Mucosa of gallbladder (tissue), 1 donor: ENCODE results near the gene PITRM1. TPM values are rescaled to one million over a fixed set of nuclear protein-coding genes. Genes with fewer than 3 reads are reported as not detected.
"Not testable (repeated sequence)": the region's sequence is repeated elsewhere in the genome, so short reads cannot be mapped to it uniquely, and the experiment has no call there.

Experiments
- DNase-seq: peaks from one replicate; pipeline ENCODE4 v3.0.0-alpha.2; 2020; ENCODE audit warnings: low spot score
- total RNA-seq: library from RNA; stranded (reverse); gene quantifications from one replicate; pipeline ENCODE4 v1.2.1, GENCODE V29; 2021
- donor health status: DM: no; HTN: no; CAD: no.

Gene PITRM1
- total RNA-seq, 1 donor from 2014 or later, result 48.5 TPM

- no peak for DNase-seq
Observed at GRCh38 chr10:3122486-3123205, 49.9 kb downstream of the PITRM1 start.

GRCh38 chr10:3122034-3122433 is 50.5 kb downstream of the PITRM1 start:
- DNase-seq, result no peak

GRCh38 chr10:3119796-3120459 is 52.7 kb downstream of the PITRM1 start:
- DNase-seq, result no peak

GRCh38 chr10:3118641-3119091 is 53.9 kb downstream of the PITRM1 start:
- peak; percentile 45 for DNase-seq

GRCh38 chr10:3117486-3117885 is 55.1 kb downstream of the PITRM1 start:
- DNase-seq, result no peak

- no peak for DNase-seq
Observed at GRCh38 chr10:3116508-3117100, 56.0 kb downstream of the PITRM1 start.

- DNase-seq, result no peak
Observed at GRCh38 chr10:3115685-3116084, 56.9 kb downstream of the PITRM1 start.

- no peak for DNase-seq
Observed at GRCh38 chr10:3113343-3113720, 59.2 kb downstream of the PITRM1 start.

- DNase-seq, result no peak
Observed at GRCh38 chr10:3111621-3112163, 60.9 kb downstream of the PITRM1 start.

- DNase-seq, result no peak
Observed at GRCh38 chr10:3110782-3111620, 61.6 kb downstream of the PITRM1 start.

- no peak for DNase-seq
Observed at GRCh38 chr10:3109633-3110032, 62.9 kb downstream of the PITRM1 start.

- no peak for DNase-seq
Observed at GRCh38 chr10:3109196-3109595, 63.4 kb downstream of the PITRM1 start.

GRCh38 chr10:3108575-3109105 is 63.9 kb downstream of the PITRM1 start:
- DNase-seq, result no peak

- DNase-seq, result no peak
Observed at GRCh38 chr10:3108033-3108432, 64.5 kb downstream of the PITRM1 start.

- DNase-seq, result peak; percentile 58
Observed at GRCh38 chr10:3107426-3107961, 65.1 kb downstream of the PITRM1 start.

- DNase-seq, result no peak
Observed at GRCh38 chr10:3106928-3107425, 65.6 kb downstream of the PITRM1 start.

- DNase-seq, result not testable (repeated sequence)
Observed at GRCh38 chr10:3106328-3106727, 66.3 kb downstream of the PITRM1 start.

GRCh38 chr10:3105905-3106304 is 66.7 kb downstream of the PITRM1 start:
- DNase-seq, result no peak

GRCh38 chr10:3105166-3105565 is 67.4 kb downstream of the PITRM1 start:
- DNase-seq, result no peak

GRCh38 chr10:3104251-3104918 is 68.2 kb downstream of the PITRM1 start:
- DNase-seq, result no peak
